Medulla oblongata (tissue), 1 donor: ENCODE measurements around the gene CLCNKA.
"Not testable (repeated sequence)": the region's sequence is repeated elsewhere in the genome, so short reads cannot be mapped to it uniquely, and the experiment has no call there.

Source experiments
- DNase-seq: peaks from one replicate; pipeline ENCODE4 v3.0.0-alpha.2; 2015; ENCODE audit errors: extremely low spot score

CLCNKA gene

GRCh38 chr1:15997637-15998280 is 24.1 kb upstream of the CLCNKA start:
- no peak for DNase-seq

DNA sequence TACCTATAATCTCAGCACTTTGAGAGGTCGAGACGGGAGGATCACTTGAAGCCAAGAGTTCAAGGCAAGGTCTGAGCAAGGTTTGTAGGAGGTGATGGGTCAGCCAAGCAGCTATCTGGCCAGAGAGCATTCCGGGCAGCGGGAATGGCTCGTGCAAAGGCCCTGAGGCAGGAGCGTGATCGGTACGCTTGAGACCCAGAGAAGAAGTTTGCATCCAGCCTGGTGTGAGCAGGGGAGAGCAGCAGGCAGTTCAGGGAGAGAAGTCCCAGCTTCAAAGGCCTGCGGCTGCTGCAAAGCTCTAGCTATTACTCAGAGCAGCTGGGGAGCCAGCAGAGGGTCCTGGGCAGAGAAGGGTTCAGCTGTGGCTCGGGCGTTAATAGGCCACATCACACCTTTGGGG is 22.9 kb upstream of the CLCNKA start:
- DNase-seq: no peak

GRCh38 chr1:16001274-16001673 is 20.6 kb upstream of the CLCNKA start:
- not testable (repeated sequence) for DNase-seq

DNA sequence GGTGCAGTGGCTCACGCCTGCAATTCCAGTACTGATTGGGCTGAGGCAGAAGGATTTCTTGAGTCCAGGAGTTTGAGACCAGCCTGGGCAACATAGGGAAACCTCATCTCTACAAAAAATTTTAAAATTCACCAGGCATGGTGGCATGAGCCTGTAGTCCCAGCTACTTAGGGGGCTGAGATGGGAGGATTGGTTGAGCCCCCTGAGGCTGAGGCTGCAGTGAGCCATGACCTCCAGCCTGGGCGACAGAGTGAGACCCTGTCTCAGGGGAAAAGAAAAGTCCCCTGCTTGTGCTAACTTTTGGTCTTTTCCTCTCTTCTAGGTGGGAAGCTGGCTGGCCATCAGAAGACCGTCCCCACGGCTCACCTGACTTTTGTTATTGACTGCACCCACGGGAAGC is 16.2 kb upstream of the CLCNKA start:
- no peak for DNase-seq

DNA sequence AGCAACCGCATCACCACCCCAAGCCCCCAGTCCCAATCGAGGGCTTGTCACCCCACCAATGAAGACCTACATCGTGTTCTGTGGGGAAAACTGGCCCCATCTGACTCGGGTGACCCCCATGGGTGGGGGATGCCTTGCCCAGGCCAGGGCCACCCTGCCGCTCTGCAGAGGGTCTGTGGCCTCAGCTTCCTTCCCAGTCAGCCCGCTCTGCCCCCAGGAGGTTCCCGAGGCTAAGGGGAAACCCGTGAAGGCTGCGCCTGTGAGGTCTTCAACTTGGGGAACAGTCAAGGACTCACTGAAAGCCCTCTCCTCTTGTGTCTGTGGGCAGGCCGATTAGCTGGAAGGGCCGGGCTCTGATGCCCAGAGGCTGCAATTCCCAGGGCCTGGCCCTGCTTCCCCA is 15.8 kb upstream of the CLCNKA start:
- DNase-seq: no peak

GRCh38 chr1:16006552-16007485 is 15.0 kb upstream of the CLCNKA start:
- DNase-seq: no peak

DNA sequence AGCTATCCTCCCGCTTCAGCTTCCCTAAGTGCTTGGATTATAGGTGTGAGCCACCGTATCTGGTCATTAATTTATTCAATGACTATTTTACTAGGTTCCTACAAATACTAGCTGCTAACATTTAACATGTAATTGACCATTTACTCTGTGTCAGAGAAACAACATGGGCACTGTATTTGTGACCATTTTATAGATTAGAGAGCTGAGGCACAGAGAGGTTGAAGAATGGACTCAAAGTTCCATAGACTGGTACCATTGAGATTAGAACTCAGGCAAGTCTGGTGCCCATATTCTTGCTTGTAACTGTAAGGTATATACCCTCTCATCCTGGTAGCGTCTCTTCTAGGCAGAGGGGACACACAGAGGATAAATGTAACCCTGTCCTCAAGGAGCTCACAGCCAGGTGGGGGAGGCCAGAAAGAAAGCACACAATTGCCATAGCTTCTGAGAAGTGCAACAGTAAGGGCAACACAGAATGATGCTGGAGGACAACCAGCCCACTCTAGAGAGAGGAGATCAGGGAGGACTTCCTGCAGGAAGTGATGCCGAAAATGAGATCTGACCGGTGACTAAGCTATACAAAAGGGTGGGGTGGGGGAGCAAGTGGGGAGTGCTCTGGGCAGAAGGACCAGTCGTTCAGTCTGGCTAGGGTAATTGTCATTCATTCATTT is 14.0 kb upstream of the CLCNKA start:
- no peak for DNase-seq

GRCh38 chr1:16009030-16009460 is 12.8 kb upstream of the CLCNKA start:
- peak; percentile 88 for DNase-seq

DNA sequence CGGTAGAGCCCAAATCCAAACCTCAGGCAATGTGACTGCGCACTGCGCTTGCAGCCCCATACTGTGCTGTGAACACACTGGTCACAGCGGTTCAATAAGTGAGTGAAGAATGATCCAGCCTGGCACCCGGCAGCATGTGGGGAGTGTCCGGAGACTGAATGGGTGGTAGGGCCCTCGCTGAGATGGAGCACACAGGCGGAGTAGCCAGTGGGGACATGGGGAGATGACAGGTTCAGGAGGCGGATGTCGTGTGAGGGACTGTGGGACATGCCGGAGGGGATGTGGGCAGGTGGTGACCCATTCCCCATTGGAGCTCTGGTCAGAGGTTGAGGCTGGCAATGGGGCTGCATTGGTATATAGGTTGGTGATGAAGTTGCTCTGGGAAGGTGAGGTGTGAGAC is 12.2 kb upstream of the CLCNKA start:
- no peak for DNase-seq

DNA sequence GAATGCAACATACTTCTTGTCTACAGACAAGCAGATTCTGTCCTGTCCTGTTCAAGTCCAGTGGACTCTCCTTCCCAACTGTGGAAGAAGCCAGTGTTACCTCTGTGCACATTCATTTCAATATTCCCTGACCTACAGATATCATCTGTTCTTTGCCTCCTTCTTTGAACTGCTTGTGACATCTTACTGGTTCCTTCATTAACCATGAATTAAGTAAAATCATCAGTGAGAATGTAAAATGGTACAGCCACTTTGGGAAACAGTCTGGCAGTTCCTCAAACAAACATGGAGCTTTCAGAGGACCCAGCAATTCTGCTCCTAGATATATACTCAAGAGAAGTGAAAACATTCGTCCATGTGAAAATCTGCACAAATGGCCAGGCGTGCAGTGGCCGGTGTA is 11.0 kb upstream of the CLCNKA start:
- DNase-seq: no peak

DNA sequence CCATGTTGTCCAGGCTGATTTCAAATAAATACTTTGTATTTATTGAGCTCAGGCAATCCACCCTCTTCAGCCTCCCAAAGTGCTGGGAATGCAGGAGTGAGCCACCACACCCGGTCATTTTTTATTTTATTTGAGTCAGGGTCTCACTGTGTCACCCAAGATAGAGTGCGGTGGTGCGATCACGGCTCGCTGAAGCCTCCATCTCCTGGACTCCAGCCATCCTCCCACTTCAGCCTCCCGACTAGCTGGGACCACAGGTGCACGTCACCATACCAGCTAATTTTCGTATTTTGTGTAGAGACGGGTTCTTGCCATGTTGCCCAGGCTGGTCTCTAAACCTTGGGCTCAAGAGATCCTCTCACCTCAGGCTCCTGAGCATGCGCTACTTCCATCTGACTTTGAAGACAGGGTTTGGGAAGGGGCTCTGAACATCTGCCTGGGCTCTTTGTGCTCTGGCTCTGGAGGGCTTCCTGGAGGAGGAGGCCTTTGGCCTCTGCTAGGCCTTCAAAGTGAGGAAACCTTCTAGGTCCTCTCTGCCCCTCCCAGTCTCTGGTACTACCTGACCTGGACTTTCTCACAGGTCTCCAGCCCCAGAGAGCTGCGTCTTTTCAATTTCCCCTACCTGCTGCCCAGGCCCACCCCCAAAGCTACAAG is 9.8 kb upstream of the CLCNKA start:
- DNase-seq: no peak

DNA sequence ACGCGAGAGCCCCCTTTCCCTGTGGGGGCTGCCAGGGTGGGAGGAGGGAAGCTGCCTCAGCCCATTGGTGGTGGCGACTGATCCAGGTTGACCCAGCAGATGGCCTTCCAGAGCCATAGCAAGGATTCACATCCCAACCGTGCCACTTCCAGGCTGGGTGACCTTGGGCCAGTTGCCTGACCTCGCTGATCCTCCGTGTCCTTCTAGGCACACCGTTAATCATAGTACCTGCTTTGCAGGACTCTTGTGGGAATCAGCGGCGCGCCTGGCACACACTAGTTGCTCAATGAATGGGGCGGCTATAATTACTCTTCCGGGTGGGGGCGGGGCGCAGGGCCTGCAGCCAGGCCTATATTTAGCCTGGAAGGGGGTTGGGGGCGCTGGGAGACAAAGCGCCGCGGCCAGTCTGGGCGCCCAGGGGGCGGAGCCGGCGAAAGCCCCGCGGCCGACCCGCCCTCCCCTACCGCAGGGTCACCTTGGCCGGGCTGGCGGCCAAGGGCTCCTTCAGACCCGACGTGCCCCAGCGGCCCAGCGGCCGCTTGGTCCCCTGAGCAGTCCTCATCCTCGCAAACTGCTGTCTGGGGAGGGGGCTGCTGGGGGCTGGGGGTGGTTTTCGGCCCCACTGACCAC is 9.1 kb upstream of the CLCNKA start:
- peak; percentile 24 for DNase-seq

DNA sequence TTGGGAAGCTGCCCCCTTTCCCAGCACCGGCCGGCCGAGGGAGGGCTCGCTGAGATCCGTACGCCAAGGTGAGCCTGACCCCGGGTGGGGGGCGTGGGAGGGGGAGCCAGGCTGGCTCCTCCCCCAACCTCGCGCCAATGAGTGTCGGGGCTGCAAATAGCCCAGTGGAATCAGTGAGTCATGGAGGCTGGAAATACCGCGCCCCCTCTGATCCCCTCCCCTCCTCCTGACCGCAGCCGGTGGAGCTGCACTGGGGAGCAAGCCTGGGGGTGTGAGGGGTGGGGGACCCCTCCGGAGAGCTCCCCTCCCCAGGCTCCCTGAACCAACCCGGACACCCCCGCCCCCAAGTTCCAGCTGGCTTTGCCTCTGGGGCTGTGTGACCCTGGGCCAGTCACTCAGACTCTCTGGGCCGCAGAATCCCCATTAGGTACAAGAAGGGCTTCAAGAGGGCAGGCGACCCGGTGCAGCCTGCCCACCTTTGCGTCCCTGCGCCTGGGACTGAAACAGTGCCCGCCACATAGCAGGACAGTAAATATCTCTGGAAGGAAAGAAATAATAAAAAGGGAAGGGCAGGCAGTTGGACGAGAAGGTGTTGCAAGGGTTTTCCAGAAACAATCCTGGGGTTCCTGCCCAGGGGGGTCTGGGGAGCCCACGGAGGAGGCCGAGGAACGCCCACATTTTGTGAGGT is 8.5 kb upstream of the CLCNKA start:
- no peak for DNase-seq

GRCh38 chr1:16013908-16014258 is 8.0 kb upstream of the CLCNKA start:
- DNase-seq: no peak

DNA sequence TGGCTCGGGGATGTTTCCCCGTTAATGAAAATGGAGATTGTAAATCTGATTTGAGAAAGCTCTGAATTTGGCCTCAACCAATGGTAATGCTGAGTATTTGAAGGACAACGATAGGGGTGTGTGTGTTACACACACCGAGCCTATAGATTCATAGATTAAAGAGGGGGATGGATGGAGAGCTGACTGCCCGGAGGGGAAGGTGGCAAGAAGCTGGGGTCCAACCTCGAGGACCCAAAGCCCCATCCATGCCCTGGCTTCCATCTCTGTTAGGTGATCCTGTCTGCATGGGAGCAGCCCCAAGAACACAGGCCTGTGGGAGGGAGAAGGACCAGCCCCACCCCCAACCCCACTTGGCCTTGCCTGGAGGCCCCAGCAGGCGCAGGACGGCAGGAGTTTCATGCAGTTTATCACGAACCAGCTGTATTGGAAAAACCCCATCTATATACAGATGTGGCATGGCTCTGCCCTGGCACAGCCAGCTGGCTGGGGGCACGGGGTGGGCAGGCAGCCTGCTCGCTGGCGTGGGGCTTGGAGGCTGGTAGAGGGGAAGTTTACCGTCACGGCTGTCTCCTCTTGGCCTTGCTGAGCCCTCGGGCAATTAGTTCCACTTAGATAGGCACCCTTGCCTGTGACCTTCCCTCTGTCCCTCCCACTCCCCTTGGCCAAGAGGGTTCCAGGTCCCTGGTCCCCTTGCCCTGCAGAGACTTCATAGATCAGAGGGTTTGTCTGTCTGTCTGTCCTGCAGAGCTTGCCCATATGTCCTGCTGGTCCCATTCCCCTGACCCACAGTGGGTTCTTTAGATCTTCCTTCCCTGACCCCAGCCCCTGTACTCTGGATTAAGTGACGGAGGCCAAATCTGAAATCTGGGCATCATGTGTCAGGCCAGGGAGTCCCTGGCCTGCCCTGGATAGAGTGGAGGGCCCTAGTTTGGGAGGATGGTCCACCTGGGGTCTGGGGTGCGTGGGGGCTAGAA is 7.0 kb upstream of the CLCNKA start:
- no peak for DNase-seq

DNA sequence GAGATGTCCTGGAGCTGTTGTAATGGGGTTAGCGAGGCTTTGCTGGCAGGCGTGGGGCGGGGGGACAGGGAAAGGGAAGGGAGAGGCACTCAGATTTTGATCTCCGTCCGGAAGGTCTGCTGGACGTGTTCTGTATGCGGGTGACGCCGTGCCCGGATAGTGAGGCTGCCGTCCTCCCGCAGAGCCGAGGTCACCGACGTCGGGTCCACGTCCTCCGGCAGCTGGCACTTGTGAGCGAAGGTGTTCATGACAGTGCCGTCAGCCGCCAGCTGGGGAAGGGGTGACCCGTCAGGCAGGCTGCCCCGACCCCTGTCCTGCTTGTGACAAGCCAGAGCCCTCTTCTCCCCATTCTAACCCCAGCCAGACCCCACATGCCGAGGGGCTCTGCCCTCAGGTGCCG is 6.3 kb upstream of the CLCNKA start:
- DNase-seq: no peak

DNA sequence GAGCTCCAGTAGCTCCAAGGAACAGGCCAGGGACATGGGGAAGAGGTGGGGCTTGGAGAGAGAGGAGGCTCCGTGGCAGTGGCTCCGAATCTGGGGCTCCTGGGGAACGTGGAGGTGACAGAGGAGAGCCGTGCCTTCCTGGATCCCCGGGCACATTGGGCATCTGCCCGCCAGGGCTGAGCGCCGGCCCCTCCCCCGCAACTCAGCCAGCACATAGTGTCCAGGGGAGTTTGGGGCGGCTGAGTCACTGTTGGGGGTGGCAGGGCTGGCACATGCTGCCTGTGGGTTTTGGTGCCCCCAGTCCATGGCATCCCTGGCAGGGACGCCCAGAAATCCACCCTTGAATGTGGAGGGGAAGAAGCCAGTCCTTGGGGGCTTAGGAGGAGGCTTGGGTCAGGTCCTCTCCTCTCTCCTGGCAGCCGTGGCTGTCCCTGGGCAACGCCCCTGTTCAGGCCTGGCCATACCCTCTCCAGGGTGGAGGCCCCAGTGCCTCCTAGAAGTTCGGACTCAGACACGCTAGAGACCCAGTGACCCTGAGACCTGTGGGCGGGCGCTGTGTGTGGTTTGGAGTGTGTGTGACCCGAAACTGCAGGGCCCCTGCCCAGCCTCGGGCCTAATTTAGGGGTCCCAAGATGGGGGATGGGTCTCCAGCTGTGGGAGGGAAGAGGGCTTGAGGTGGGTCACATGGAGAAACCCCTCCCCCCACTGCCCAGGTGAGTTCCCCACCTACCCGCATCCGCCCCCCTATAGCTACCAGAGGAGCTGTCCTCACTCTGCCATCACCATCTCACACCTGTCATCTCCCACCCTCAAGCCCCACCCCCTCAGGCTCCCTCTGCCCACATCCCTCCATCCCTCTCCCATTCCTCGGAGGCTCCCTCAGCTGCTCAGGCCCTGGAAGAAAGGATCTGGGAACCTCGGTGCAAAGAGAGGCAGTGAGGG is 5.6 kb upstream of the CLCNKA start:
- no peak for DNase-seq

DNA sequence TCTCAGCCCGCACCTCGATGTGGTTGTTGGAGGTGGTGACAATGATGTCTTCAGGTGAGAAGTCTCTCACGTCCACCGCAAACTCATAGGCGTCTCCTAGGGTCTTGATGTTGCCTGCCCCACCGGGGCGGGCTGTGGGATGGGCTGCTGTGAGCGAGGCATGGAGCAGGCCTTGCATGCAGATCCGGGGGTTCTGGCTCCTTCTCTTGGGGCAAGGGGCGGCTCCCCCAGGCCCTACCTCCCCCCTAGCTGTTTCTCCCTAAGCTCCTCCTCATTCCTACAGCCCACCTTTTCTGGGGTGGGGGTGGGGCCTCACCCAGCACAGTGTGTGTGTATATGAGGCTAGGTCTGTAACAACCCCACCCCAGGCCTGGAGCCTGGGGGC is 4.8 kb upstream of the CLCNKA start:
- DNase-seq: no peak
